Neural crest cell (in vitro differentiated cells): ENCODE data around the gene TK2. TPM values are rescaled to one million over a fixed set of nuclear protein-coding genes. Genes with fewer than 3 reads are reported as not detected.

ENCODE experiments used
- DNase-seq: peaks from one replicate; pipeline ENCODE4 v3.0.0; 2021; ENCODE audit warnings: low read depth, mixed read lengths, low spot score
- H3K27ac Mint-ChIP-seq: one replicate; pipeline ENCODE4 v1.8.0; 2021; ENCODE audit warnings: mild to moderate bottlenecking, mixed read lengths; ENCODE audit not compliant: unreplicated experiment
- H3K27me3 Mint-ChIP-seq: 2 replicates; pipeline ENCODE4 v1.8.0; 2021; ENCODE audit warnings: low read depth, mild to moderate bottlenecking, mixed read lengths
- H3K36me3 Mint-ChIP-seq: 2 replicates; pipeline ENCODE4 v1.8.0; 2021; ENCODE audit warnings: low read depth, mild to moderate bottlenecking, mixed read lengths
- H3K4me1 Mint-ChIP-seq: 2 replicates; pipeline ENCODE4 v1.8.0; 2021; ENCODE audit warnings: mixed read lengths
- H3K4me3 Mint-ChIP-seq: one replicate; pipeline ENCODE4 v1.8.0; 2021; ENCODE audit warnings: mild to moderate bottlenecking, mixed read lengths
- H3K9me3 Mint-ChIP-seq: 2 replicates; pipeline ENCODE4 v1.8.0; 2021; ENCODE audit warnings: mixed read lengths
- CTCF ChIP-seq: fragments of 200-600 bp; sonication (generic); conservative IDR thresholded peaks from 2 replicates; pipeline ENCODE4 v1.5.0; 2021; ENCODE audit warnings: antibody characterized with exemption, mild to moderate bottlenecking
- total RNA-seq: library from RNA; stranded (reverse); gene quantifications from 2 replicates; pipeline ENCODE4 v1.2.1, GENCODE V29; 2021

The TK2 gene
- total RNA-seq, 1 donor from 2014 or later = 16.3 TPM

GRCh38 chr16:66475232-66475631 is 74.7 kb downstream of the TK2 start:
- no peak for DNase-seq

GRCh38 chr16:66474750-66475199 is 75.1 kb downstream of the TK2 start:
- Mint-ChIP-seq H3K9me3 (no peaks in the 10 kb centered on the region), H3K36me3 (no peaks in the 10 kb centered on the region), H3K27ac (no peak overlapping the region), H3K27me3 (peaks cover 10% of the 10 kb centered on the region), H3K4me1 (peaks cover 5% of the 10 kb centered on the region), H3K4me3 (no peak overlapping the region)
- DNase-seq = no peak
- TF ChIP-seq CTCF = no peak

More at GRCh38 chr16:66475232-66475631, 74.7 kb downstream of the TK2 start:
- no peak for TF ChIP-seq CTCF
- peaks cover 10% of the 10 kb centered on the region for H3K27me3 Mint-ChIP-seq
- peaks cover 5% of the 10 kb centered on the region for H3K4me1 Mint-ChIP-seq
- H3K9me3 Mint-ChIP-seq = no peaks in the 10 kb centered on the region
- no peaks in the 10 kb centered on the region for H3K36me3 Mint-ChIP-seq
- H3K27ac Mint-ChIP-seq = no peak overlapping the region
- no peak overlapping the region for H3K4me3 Mint-ChIP-seq

GRCh38 chr16:66473654-66474519 is 76.0 kb downstream of the TK2 start:
- no peaks in the 10 kb centered on the region for H3K36me3 Mint-ChIP-seq
- DNase-seq = no peak
- H3K27ac Mint-ChIP-seq = no peak overlapping the region
- no peaks in the 10 kb centered on the region for H3K9me3 Mint-ChIP-seq
- TF ChIP-seq CTCF = no peak
- H3K4me3 Mint-ChIP-seq = no peak overlapping the region
- H3K4me1 Mint-ChIP-seq = peaks cover 5% of the 10 kb centered on the region
- peaks cover 10% of the 10 kb centered on the region for H3K27me3 Mint-ChIP-seq

GRCh38 chr16:66473051-66473571 is 76.8 kb downstream of the TK2 start:
- no peaks in the 10 kb centered on the region for H3K4me1 Mint-ChIP-seq
- TF ChIP-seq CTCF = no peak
- DNase-seq = no peak

GRCh38 chr16:66471716-66472393 is 78.1 kb downstream of the TK2 start:
- Mint-ChIP-seq H3K9me3 (peaks cover 3% of the 10 kb centered on the region), H3K27me3 (peaks cover 10% of the 10 kb centered on the region), H3K4me1 (no peaks in the 10 kb centered on the region), H3K4me3 (no peak overlapping the region), H3K36me3 (no peaks in the 10 kb centered on the region), H3K27ac (no peak overlapping the region)
- no peak for TF ChIP-seq CTCF
- no peak for DNase-seq

More at GRCh38 chr16:66473051-66473571, 76.8 kb downstream of the TK2 start:
- Mint-ChIP-seq H3K27ac (no peak overlapping the region), H3K9me3 (no peaks in the 10 kb centered on the region), H3K27me3 (peaks cover 10% of the 10 kb centered on the region), H3K4me3 (no peak overlapping the region), H3K36me3 (no peaks in the 10 kb centered on the region)
